ENCODE results near the gene DNAJA3. TPM values are rescaled to one million over a fixed set of nuclear protein-coding genes. Genes with fewer than 3 reads are reported as not detected.

The DNAJA3 gene
- total RNA-seq, 1 experiment from 2014 or later: 93.1 TPM

GRCh38 chr16:4409081-4409932 is 16.4 kb upstream of the DNAJA3 start:
- intact Hi-C loops (cut with micrococcal nuclease; ENCODE audit: unreplicated experiment): no loop called here
- no peak for TF ChIP-seq CTCF (IDR thresholded peaks at IDR 0.05; ENCODE audit: unreplicated experiment)
- Mint-ChIP-seq H3K9me3 (ENCODE audit: low read depth, unreplicated experiment) (no peaks in the 10 kb centered on the region), H3K36me3 (ENCODE audit: insufficient read depth, unreplicated experiment) (peaks cover 47% of the 10 kb centered on the region), H3K27ac (ENCODE audit: unreplicated experiment) (no peak overlapping the region), H3K4me3 (ENCODE audit: low read depth, unreplicated experiment) (no peak overlapping the region), H3K27me3 (ENCODE audit: unreplicated experiment) (no peaks in the 10 kb centered on the region), H3K4me1 (ENCODE audit: low read depth, unreplicated experiment) (peaks cover 2% of the 10 kb centered on the region)
- CTCF ChIA-PET: interaction anchor here (0.6 kb wide), 1 partner anchor 83 kb away, joined by 5 read pairs; no protein-coding TSS in a partner anchor
- no TSS peak for BruUV-seq (replicated peaks)
- no peak for DNase-seq

GRCh38 chr16:4410335-4411075 is 15.2 kb upstream of the DNAJA3 start:
- Mint-ChIP-seq H3K36me3 (ENCODE audit: insufficient read depth, unreplicated experiment) (peaks cover 42% of the 10 kb centered on the region), H3K27ac (ENCODE audit: unreplicated experiment) (no peak overlapping the region), H3K27me3 (ENCODE audit: unreplicated experiment) (no peaks in the 10 kb centered on the region), H3K4me1 (ENCODE audit: low read depth, unreplicated experiment) (peaks cover 14% of the 10 kb centered on the region), H3K4me3 (ENCODE audit: low read depth, unreplicated experiment) (no peak overlapping the region), H3K9me3 (ENCODE audit: low read depth, unreplicated experiment) (no peaks in the 10 kb centered on the region)
- no peak for TF ChIP-seq CTCF (IDR thresholded peaks at IDR 0.05; ENCODE audit: unreplicated experiment)
- BruUV-seq (replicated peaks): no TSS peak
- DNase-seq: no peak
- CTCF ChIA-PET: interaction anchor here (0.7 kb wide), 1 partner anchor 44 kb away, joined by 3 read pairs; no protein-coding TSS in a partner anchor
- intact Hi-C loops (cut with micrococcal nuclease; ENCODE audit: unreplicated experiment): no loop called here

- Mint-ChIP-seq H3K4me1 (ENCODE audit: low read depth, unreplicated experiment) (peaks cover 15% of the 10 kb centered on the region), H3K9me3 (ENCODE audit: low read depth, unreplicated experiment) (no peaks in the 10 kb centered on the region), H3K27ac (ENCODE audit: unreplicated experiment) (no peak overlapping the region), H3K27me3 (ENCODE audit: unreplicated experiment) (no peaks in the 10 kb centered on the region), H3K4me3 (ENCODE audit: low read depth, unreplicated experiment) (no peak overlapping the region), H3K36me3 (ENCODE audit: insufficient read depth, unreplicated experiment) (peaks cover 40% of the 10 kb centered on the region)
- DNase-seq: no peak
- CTCF ChIA-PET: no interaction called here
- no peak for TF ChIP-seq CTCF (IDR thresholded peaks at IDR 0.05; ENCODE audit: unreplicated experiment)
- intact Hi-C loops (cut with micrococcal nuclease; ENCODE audit: unreplicated experiment): no loop called here
- BruUV-seq (replicated peaks): no TSS peak
Observed at GRCh38 chr16:4411684-4412083, 14.0 kb upstream of the DNAJA3 start.

GRCh38 chr16:4412159-4412558 is 13.5 kb upstream of the DNAJA3 start:
- TF ChIP-seq CTCF (IDR thresholded peaks at IDR 0.05; ENCODE audit: unreplicated experiment): no peak
- H3K4me1 Mint-ChIP-seq (ENCODE audit: low read depth, unreplicated experiment): peaks cover 15% of the 10 kb centered on the region
- BruUV-seq (replicated peaks): no TSS peak
- DNase-seq: no peak
- intact Hi-C loops (cut with micrococcal nuclease; ENCODE audit: unreplicated experiment): no loop called here
- CTCF ChIA-PET: interaction anchor here (0.7 kb wide), 1 partner anchor 236 kb away, joined by 3 read pairs; no protein-coding TSS in a partner anchor
- no peak overlapping the region for H3K4me3 Mint-ChIP-seq (ENCODE audit: low read depth, unreplicated experiment)
- H3K27me3 Mint-ChIP-seq (ENCODE audit: unreplicated experiment): no peaks in the 10 kb centered on the region
- H3K36me3 Mint-ChIP-seq (ENCODE audit: insufficient read depth, unreplicated experiment): peaks cover 39% of the 10 kb centered on the region
- no peak overlapping the region for H3K27ac Mint-ChIP-seq (ENCODE audit: unreplicated experiment)
- H3K9me3 Mint-ChIP-seq (ENCODE audit: low read depth, unreplicated experiment): no peaks in the 10 kb centered on the region
